Aorta (tissue), 5 donors: ENCODE results near the gene CHID1. TPM values are rescaled to one million over a fixed set of nuclear protein-coding genes. Genes with fewer than 3 reads are reported as not detected.

ENCODE experiments used
- ATAC-seq: fragments of 200-7000 bp; cut with Tn5 transposase; one replicate; pipeline ENCODE4 v1.9.1; 2022; ENCODE audit warnings: moderate library complexity; ENCODE audit not compliant: low FRiP score
- DNase-seq, 2 donors: peaks; one replicate each; pipeline ENCODE4 v3.0.0-alpha.2; 2020
- H3K27ac ChIP-seq, 2 donors: one replicate each; pipeline ENCODE4 v1.5.1; 2013; ENCODE audit warnings: low read length in 2 of 2, mild to moderate bottlenecking in 2 of 2, moderate library complexity in 2 of 2, control low read depth in 1 of 2, inconsistent platforms in 1 of 2, low read depth in 1 of 2
- H3K27me3 ChIP-seq, 2 donors: one replicate each; pipeline ENCODE4 v1.6.1; 2013; ENCODE audit warnings: control low read depth in 1 of 2, low read length in 1 of 2, mild to moderate bottlenecking in 1 of 2, moderate library complexity in 1 of 2; ENCODE audit not compliant: insufficient read depth in 2 of 2, control insufficient read depth in 1 of 2
- H3K36me3 ChIP-seq, 2 donors: one replicate each; pipeline ENCODE4 v1.6.1; 2013; ENCODE audit warnings: control low read depth in 1 of 2, low read length in 1 of 2, mild to moderate bottlenecking in 1 of 2; ENCODE audit not compliant: insufficient read depth in 2 of 2, control insufficient read depth in 1 of 2
- H3K4me1 ChIP-seq, 2 donors: one replicate each; pipeline ENCODE4 v1.6.1; 2013; ENCODE audit warnings: low read length in 2 of 2, control low read depth in 1 of 2, mild to moderate bottlenecking in 1 of 2, moderate library complexity in 1 of 2; ENCODE audit not compliant: insufficient read depth in 2 of 2, control insufficient read depth in 1 of 2
- H3K4me3 ChIP-seq, 2 donors: one replicate each; pipeline ENCODE4 v1.5.1; 2013; ENCODE audit warnings: low read length in 2 of 2, control low read depth in 1 of 2, mild to moderate bottlenecking in 1 of 2
- H3K9me3 ChIP-seq: one replicate; pipeline ENCODE4 v1.6.1; 2013; ENCODE audit warnings: mild to moderate bottlenecking, low read length; ENCODE audit not compliant: control insufficient read depth
- WGBS, 2 donors: extraction: QIAGEN DNeasy Blood & Tissue Kit; methylation state at CpG; one replicate each; pipeline ENCODE4 v1.1.7; 2013; 5-methylcytosine and 5-hydroxymethylcytosine counted together
- intact Hi-C, 2 donors: fragments of 100-400 bp; cut with DNase I; formaldehyde crosslinking; loops; one replicate each; pipeline versions ENCODE4 v1.14.2 to v1.15.0; 2022
- polyA plus RNA-seq, 2 donors: library from polyadenylated mRNA; stranded (reverse); fragments of 200-250 nt; gene quantifications; one replicate each; pipeline ENCODE4 v1.2.3, GENCODE V29; 2013
- total RNA-seq, 2 donors: library from RNA; stranded (reverse); fragmentation: NEBNext Ultra II Directional; extraction: Animal tissue kit (Norgen Biotek cat#: 25700); gene quantifications; one replicate each; pipeline ENCODE4 v1.2.1, GENCODE V29; 2021
- donor health status: healthy with polysubstance abuse.
- donor health status: Bipolar disorder and iron deficiency.
- donor health status: DM: no; HTN: no; CAD: no.
- donor health status: DM: no; HTN: no; CAD: no.
- donor health status: DM: yes; HTN: yes; CAD: no.

The CHID1 gene
- total and polyA plus RNA-seq, 4 donors: 29.6 to 77.4 (median 57.8) TPM

DNA sequence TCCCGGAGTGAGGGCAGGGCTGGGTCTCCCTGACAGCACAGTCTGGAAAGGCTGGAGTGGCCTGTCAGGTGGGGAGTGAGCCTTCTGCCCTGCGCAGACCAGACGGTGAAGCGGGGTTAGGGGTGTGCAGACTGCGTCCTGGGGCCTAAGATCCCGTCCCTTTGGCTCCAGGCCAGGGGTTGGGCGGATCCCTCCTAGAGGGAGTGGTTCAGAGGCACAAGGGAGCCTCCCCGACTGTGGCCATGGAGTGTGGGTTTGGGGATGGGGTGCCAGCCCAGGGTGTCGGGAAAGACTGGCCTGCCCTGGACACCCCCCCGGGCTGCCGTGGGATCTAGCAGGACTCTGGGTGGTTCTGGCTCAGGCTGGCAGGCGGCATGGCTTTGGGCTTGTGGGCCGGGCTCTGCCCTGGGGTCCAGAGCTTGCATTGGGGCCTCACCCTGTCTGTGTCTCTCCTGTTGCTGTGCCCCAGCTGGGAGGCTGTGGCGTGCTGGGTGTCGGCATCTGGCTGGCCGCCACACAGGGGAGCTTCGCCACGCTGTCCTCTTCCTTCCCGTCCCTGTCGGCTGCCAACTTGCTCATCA lies 48.4 kb downstream of the CHID1 start:
- no peaks in the 10 kb centered on the region for H3K4me1 ChIP-seq
- intact Hi-C loops: no loop called here
- no peaks in the 10 kb centered on the region for H3K27me3 ChIP-seq
- no peaks in the 10 kb centered on the region for H3K9me3 ChIP-seq
- ATAC-seq (no peak), DNase-seq (no peak)
- WGBS, 2 donors: 45 to 47% methylated on average over 20 of the region's 20 CpGs
- no peak overlapping the region for H3K4me3 ChIP-seq
- no peaks in the 10 kb centered on the region for H3K36me3 ChIP-seq
- no peak overlapping the region for H3K27ac ChIP-seq

DNA sequence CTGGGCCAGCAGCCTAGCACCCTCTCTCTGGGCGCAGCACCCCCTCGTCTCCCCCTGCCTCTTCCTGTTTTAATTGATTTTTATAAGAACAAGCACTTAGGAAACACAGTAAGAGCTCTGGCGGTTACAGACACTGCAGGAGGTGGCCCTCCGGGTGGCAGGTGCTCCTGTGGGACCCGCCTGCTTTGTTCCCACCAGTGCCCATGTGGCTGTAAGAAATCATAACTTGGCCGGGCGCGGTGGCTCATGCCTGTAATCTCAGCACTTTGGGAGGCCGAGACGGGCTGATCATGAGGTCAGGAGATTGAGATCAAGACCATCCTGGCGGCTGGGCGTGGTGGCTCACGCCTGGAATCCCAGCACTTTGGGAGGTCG lies 49.5 kb downstream of the CHID1 start:
- intact Hi-C loops: no loop called here
- H3K4me1 ChIP-seq: no peaks in the 10 kb centered on the region
- 90 to 93% methylated on average over 14 of the region's 14 CpGs for WGBS, 2 donors
- ATAC-seq (no peak), DNase-seq (no peak)
- no peaks in the 10 kb centered on the region for H3K9me3 ChIP-seq
- no peaks in the 10 kb centered on the region for H3K36me3 ChIP-seq
- no peak overlapping the region for H3K27ac ChIP-seq
- no peaks in the 10 kb centered on the region for H3K27me3 ChIP-seq
- no peak overlapping the region for H3K4me3 ChIP-seq

- Histone ChIP-seq H3K27ac (no peak overlapping the region), H3K4me1 (no peaks in the 10 kb centered on the region), H3K4me3 (no peak overlapping the region), H3K36me3 (no peaks in the 10 kb centered on the region), H3K27me3 (no peaks in the 10 kb centered on the region), H3K9me3 (no peaks in the 10 kb centered on the region)
- intact Hi-C loops: no loop called here
- WGBS, 2 donors: 85 to 86% methylated on average over 21 of the region's 21 CpGs
- DNase-seq (no peak), ATAC-seq (no peak)
These were observed 50.1 kb downstream of the CHID1 start for GRCh38 chr11:860234-861104.

- peak; percentile 83 to 90 for DNase-seq
- peak; percentile 39 for ATAC-seq
- Histone ChIP-seq H3K27me3 (no peaks in the 10 kb centered on the region), H3K4me1 (no peaks in the 10 kb centered on the region), H3K9me3 (no peaks in the 10 kb centered on the region), H3K27ac (no peak overlapping the region), H3K4me3 (no peak overlapping the region), H3K36me3 (no peaks in the 10 kb centered on the region)
- intact Hi-C loops: no loop called here
- 39 to 47% methylated on average over 25 to 31 of the region's 31 CpGs for WGBS, 2 donors
These were observed 51.0 kb downstream of the CHID1 start for GRCh38 chr11:859394-860131.

DNA sequence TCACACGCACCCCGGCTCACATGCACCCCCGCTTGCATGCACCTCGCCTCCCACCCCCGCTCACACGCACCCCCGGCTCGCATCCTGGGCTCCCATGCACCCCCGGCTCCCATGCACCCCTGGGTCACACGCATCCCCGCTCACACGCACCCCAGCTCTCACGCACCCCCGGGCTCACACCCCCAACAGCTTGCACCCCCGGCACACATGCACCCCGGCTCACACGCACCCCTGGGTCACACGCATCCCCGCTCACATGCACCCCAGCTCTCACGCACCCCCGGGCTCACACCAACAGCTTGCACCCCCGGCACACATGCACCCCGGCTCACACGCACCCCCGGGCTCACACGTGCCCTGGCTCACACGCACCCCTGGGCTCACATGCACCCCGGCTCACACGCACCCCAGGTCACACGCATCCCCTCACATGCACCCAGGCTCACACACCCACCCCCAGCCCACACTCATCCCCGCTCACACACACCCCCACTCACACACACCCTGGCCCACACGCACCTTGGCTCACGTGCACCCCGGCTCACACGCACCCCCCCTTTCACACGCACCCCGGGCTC lies 51.8 kb downstream of the CHID1 start:
- 84 to 87% methylated on average over 35 to 37 of the region's 37 CpGs for WGBS, 2 donors
- H3K36me3 ChIP-seq: no peaks in the 10 kb centered on the region
- no peaks in the 10 kb centered on the region for H3K9me3 ChIP-seq
- DNase-seq (no peak), ATAC-seq (no peak)
- intact Hi-C loops: no loop called here
- H3K4me1 ChIP-seq: no peaks in the 10 kb centered on the region
- H3K4me3 ChIP-seq: no peak overlapping the region
- no peak overlapping the region for H3K27ac ChIP-seq
- no peaks in the 10 kb centered on the region for H3K27me3 ChIP-seq

DNA sequence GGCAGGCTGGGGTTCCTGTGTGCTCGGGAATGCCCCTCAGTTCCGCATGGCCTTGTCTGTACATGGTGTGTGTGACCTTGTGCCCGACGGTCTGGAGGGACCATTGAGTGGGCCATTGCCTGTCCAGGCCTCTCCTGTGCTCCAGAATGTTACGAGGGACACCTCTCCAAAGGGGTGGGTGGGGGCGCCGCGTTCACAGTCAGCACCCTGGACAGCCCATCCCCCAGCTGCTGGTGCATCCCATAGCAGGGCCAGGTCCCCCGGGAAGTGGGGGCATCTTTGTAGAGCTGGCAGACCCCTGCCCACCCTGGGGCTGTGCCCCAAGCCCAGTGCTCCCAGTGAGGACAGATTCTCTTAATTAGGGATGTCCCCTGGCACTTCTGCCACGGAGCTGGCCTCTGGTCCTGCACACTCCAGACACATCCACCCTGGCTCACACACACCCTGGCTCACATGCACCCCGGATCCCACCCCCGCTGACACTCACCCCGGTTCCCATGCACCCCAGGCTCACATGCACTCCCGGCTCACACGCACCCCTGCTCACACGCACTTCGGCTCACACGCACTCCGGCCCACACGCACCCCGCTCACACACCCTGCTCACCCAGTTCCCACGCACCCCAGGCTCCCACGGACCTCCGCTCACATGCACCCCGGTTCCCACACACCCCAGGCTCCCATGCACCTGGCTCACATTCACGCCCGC lies 52.4 kb downstream of the CHID1 start:
- whole genome bisulfite sequencing, 2 donors: 84 to 85% methylated on average over 27 of the region's 27 CpGs
- Histone ChIP-seq H3K36me3 (no peaks in the 10 kb centered on the region), H3K4me3 (no peak overlapping the region), H3K4me1 (no peaks in the 10 kb centered on the region), H3K27me3 (no peaks in the 10 kb centered on the region), H3K27ac (no peak overlapping the region), H3K9me3 (no peaks in the 10 kb centered on the region)
- intact Hi-C loops: no loop called here
- no peak for ATAC-seq
- no peak for DNase-seq

DNA sequence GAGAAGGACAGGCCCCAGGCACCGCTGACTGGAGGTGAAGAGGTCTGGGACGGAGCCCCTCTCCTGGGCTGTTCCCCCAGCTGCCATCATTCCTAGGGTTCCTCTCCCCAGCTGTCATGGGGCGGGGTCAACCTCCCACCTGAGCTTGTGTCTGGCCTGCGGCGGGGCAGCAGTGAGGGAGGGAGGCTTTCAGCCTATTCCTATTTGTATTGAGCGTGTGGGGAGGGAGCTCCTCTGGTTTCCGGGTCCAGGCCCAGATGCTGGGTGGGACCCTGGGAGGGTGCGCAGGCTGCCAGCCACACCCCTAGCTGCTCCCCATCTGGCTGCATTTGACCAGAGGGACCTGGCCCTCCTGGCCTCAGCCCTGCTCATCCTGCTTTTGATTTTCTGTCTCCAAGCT lies 54.2 kb downstream of the CHID1 start:
- DNase-seq: no peak
- Histone ChIP-seq H3K36me3 (no peaks in the 10 kb centered on the region), H3K4me1 (no peaks in the 10 kb centered on the region), H3K9me3 (no peaks in the 10 kb centered on the region), H3K27ac (no peak overlapping the region), H3K27me3 (no peaks in the 10 kb centered on the region), H3K4me3 (no peak overlapping the region)
- ATAC-seq: no peak
- intact Hi-C loops: no loop called here
- 82 to 83% methylated on average over 8 of the region's 8 CpGs for WGBS, 2 donors

GRCh38 chr11:855796-856195 lies 54.8 kb downstream of the CHID1 start:
- ATAC-seq: no peak
- intact Hi-C loops: no loop called here

More at GRCh38 chr11:855796-856195, 54.8 kb downstream of the CHID1 start:
- no peak overlapping the region for H3K27ac ChIP-seq
- WGBS, 2 donors: 90 to 91% methylated on average over 11 to 12 of the region's 12 CpGs
- no peaks in the 10 kb centered on the region for H3K27me3 ChIP-seq
- H3K9me3 ChIP-seq: no peaks in the 10 kb centered on the region
- H3K36me3 ChIP-seq: no peaks in the 10 kb centered on the region
- H3K4me3 ChIP-seq: no peak overlapping the region
- H3K4me1 ChIP-seq: no peaks in the 10 kb centered on the region
- DNase-seq: no peak
